Hepatocyte (in vitro differentiated cells): ENCODE results near the gene DOCK1.

ENCODE experiments used
- CTCF ChIP-seq: fragments of 200-600 bp; sonication (generic); IDR thresholded peaks from 2 replicates; pipeline ENCODE4 v1.5.1; 2016; ENCODE audit warnings: antibody characterized with exemption, mild to moderate bottlenecking; ENCODE audit not compliant: poor library complexity
- EZH2 ChIP-seq: fragments of 200-600 bp; sonication (generic); IDR thresholded peaks from 2 replicates; pipeline ENCODE4 v1.6.1; 2016; ENCODE audit warnings: antibody characterized with exemption, mild to moderate bottlenecking, borderline replicate concordance
- EZH2phosphoT487 ChIP-seq: fragments of 200-600 bp; sonication (generic); IDR thresholded peaks from one replicate; pipeline ENCODE4 v1.6.1; 2018; ENCODE audit warnings: antibody characterized with exemption, mild to moderate bottlenecking, low read depth, moderate library complexity; ENCODE audit not compliant: unreplicated experiment, severe bottlenecking

DNA sequence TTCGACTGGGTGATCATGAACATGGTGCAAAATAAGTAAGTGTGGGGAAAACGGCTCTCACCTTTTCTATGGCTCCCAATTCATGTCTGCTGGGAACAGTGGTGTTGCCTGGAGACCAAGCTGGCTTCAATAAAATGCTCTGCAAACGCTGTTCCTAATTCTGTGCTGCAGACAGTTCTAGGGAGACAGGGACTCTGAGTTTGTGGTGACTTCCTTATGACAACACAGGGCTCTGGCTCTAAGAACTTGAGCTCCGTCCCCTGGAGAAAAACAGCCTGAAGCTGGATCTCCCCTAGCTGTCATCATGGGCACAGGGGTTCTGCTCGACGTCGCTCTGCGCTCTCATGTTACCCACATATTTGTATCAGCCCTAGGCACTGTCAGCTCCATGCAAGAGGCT, 352.2 kb downstream of the DOCK1 start:
- TF ChIP-seq CTCF (no peak), EZH2 (no peak), EZH2phosphoT487 (no peak)
